GM19463 (cell line): Measurements from ENCODE around the gene MYADML2.

Source experiments
- ATAC-seq: cut with Tn5 transposase; IDR thresholded peaks from one replicate; pipeline ENCODE4 v1.9.1; 2021; ENCODE audit warnings: mild to moderate bottlenecking, moderate library complexity; ENCODE audit not compliant: unreplicated experiment

The MYADML2 gene

GRCh38 chr17:81901167-81902022, 45.6 kb downstream of the MYADML2 start:
- ATAC-seq: no peak

- no peak for ATAC-seq
These were observed 46.7 kb downstream of the MYADML2 start for GRCh38 chr17:81900181-81900820.

GRCh38 chr17:81899514-81900166, 47.4 kb downstream of the MYADML2 start:
- ATAC-seq: no peak

- ATAC-seq: no peak
These were observed 48.1 kb downstream of the MYADML2 start for GRCh38 chr17:81898885-81899284.

- ATAC-seq: no peak
These were observed 48.8 kb downstream of the MYADML2 start for GRCh38 chr17:81898029-81898866.

GRCh38 chr17:81895400-81895799, 51.6 kb downstream of the MYADML2 start:
- no peak for ATAC-seq

GRCh38 chr17:81891303-81891552, 55.8 kb downstream of the MYADML2 start:
- peak; percentile 7 for ATAC-seq

- no peak for ATAC-seq
These were observed 56.4 kb downstream of the MYADML2 start for GRCh38 chr17:81890447-81891302.
